GM18526 (cell line): ENCODE measurements around the gene P2RY4.

Experiments
- POLR2A ChIP-seq: IDR thresholded peaks from 3 replicates; pipeline ENCODE4 v1.6.1; 2011; ENCODE audit not compliant: insufficient read length; ENCODE audit errors: extremely low read depth

Gene P2RY4

GRCh38 chrX:70253377-70254062 lies 6.5 kb downstream of the P2RY4 start:
- no peak for TF ChIP-seq POLR2A

GRCh38 chrX:70252491-70252890 lies 7.5 kb downstream of the P2RY4 start:
- TF ChIP-seq POLR2A, result no peak

- no peak for TF ChIP-seq POLR2A
These were observed 12.8 kb downstream of the P2RY4 start for GRCh38 chrX:70247252-70247651.

- no peak for TF ChIP-seq POLR2A
These were observed 15.1 kb downstream of the P2RY4 start for GRCh38 chrX:70244881-70245280.

- no peak for TF ChIP-seq POLR2A
These were observed 18.5 kb downstream of the P2RY4 start for GRCh38 chrX:70241501-70241900.

GRCh38 chrX:70240751-70241150 lies 19.3 kb downstream of the P2RY4 start:
- no peak for TF ChIP-seq POLR2A

GRCh38 chrX:70234355-70234754 lies 25.6 kb downstream of the P2RY4 start, which contains the start of gene AWAT1:
AWAT1 (plus strand) TSS chrX:70234655; CDS start chrX:70234696, 41 bp downstream.
- TF ChIP-seq POLR2A, result no peak

GRCh38 chrX:70231666-70232065 lies 28.3 kb downstream of the P2RY4 start:
- TF ChIP-seq POLR2A, result no peak

- no peak for TF ChIP-seq POLR2A
These were observed 33.3 kb downstream of the P2RY4 start for GRCh38 chrX:70226687-70227086.

- TF ChIP-seq POLR2A, result no peak
These were observed 34.0 kb downstream of the P2RY4 start for GRCh38 chrX:70226048-70226447.

- TF ChIP-seq POLR2A, result no peak
These were observed 39.9 kb downstream of the P2RY4 start for GRCh38 chrX:70219938-70220764.

GRCh38 chrX:70208479-70208878 lies 51.5 kb downstream of the P2RY4 start:
- TF ChIP-seq POLR2A, result no peak
